ENCODE data around the gene STARD3NL.

The STARD3NL gene

GRCh38 chr7:38185395-38186307 lies 7.6 kb downstream of the STARD3NL start:
- DNase-seq: no peak

GRCh38 chr7:38186593-38187314 lies 8.7 kb downstream of the STARD3NL start:
- no peak for DNase-seq

- no peak for DNase-seq
Measured at GRCh38 chr7:38187794-38188440, 9.9 kb downstream of the STARD3NL start.

GRCh38 chr7:38189231-38189938 lies 11.3 kb downstream of the STARD3NL start:
- DNase-seq: peak; percentile 83

GRCh38 chr7:38190011-38190410 lies 12.0 kb downstream of the STARD3NL start:
- no peak for DNase-seq

- no peak for DNase-seq
Measured at GRCh38 chr7:38191791-38192190, 13.7 kb downstream of the STARD3NL start.

GRCh38 chr7:38192327-38192726 lies 14.3 kb downstream of the STARD3NL start:
- DNase-seq: no peak

GRCh38 chr7:38195804-38196595 lies 18.0 kb downstream of the STARD3NL start:
- no peak for DNase-seq

GRCh38 chr7:38198366-38198765 lies 20.3 kb downstream of the STARD3NL start:
- DNase-seq: no peak

GRCh38 chr7:38199154-38199553 lies 21.1 kb downstream of the STARD3NL start:
- DNase-seq: no peak

GRCh38 chr7:38199782-38200181 lies 21.7 kb downstream of the STARD3NL start:
- DNase-seq: no peak

- DNase-seq: no peak
Measured at GRCh38 chr7:38206071-38206470, 28.0 kb downstream of the STARD3NL start.

GRCh38 chr7:38207843-38208242 lies 29.8 kb downstream of the STARD3NL start:
- no peak for DNase-seq

GRCh38 chr7:38211486-38211885 lies 33.4 kb downstream of the STARD3NL start:
- no peak for DNase-seq

GRCh38 chr7:38211940-38212339 lies 33.9 kb downstream of the STARD3NL start:
- DNase-seq: no peak

- no peak for DNase-seq
Measured at GRCh38 chr7:38215115-38215514, 37.1 kb downstream of the STARD3NL start.

GRCh38 chr7:38215735-38216670 lies 38.0 kb downstream of the STARD3NL start:
- peak; percentile 91 for DNase-seq

GRCh38 chr7:38217672-38218071 lies 39.6 kb downstream of the STARD3NL start:
- no peak for DNase-seq

- no peak for DNase-seq
Measured at GRCh38 chr7:38220452-38220851, 42.4 kb downstream of the STARD3NL start.

GRCh38 chr7:38222481-38223096 lies 44.5 kb downstream of the STARD3NL start:
- DNase-seq: peak; percentile 27

Measured in DMS 273 treated with DMSO at 0.1 percent for 48 hours (cell line).